ENCODE measurements around the gene MYH14. TPM values are rescaled to one million over a fixed set of nuclear protein-coding genes. Genes with fewer than 3 reads are reported as not detected.

Gene MYH14
- total and polyA plus RNA-seq, 9 of the 15 experiments (the other 6 are each of a cell fraction or from before 2014, with no cell fraction given): 0.04 to 0.86 (median 0.19) TPM; not detected in 2

DNA sequence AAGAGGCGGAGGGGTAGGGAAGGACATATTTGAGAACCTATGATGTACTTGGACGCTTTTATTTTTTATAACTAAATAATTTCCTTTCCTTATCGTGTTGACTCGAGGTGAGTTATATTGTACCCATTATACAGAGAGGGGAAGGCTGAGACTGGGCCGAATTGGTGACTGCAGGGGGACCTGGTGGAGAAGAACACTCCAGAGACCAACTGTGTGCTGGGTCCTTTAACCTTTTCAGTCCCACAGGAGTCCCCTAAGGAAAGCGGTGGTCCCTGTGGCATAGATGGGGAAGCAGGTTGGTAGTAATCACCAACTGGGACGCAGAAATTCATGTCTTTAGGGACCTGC, 633 bp downstream of the MYH14 start:
- POLR2A ChIA-PET: no interaction called here
- CTCF ChIA-PET (ENCODE audit: low intra/inter-chr PET ratio): no interaction called here
- Histone ChIP-seq H3K9me1 (ENCODE audit: control insufficient read depth, insufficient read depth, low read length) (no peaks in the 10 kb centered on the region), H3K9me3 (replicated peaks; ENCODE audit: control insufficient read depth, insufficient read depth, low read depth, low read length) (no peaks in the 10 kb centered on the region), H3K4me1 (replicated peaks in 1 of 2; ENCODE audit: control insufficient read depth in 2 of 2, insufficient read depth in 2 of 2, low read length in 2 of 2) (peaks cover 0 to 18% of the 10 kb centered on the region in 2 experiments; a peak in 2 of 5 replicates), H3K27ac (ENCODE audit: extremely low read depth, low read depth, low read length) (no peak overlapping the region), H3K9ac (ENCODE audit: insufficient read depth in 1 of 2, low read depth in 2 of 2, low read length in 2 of 2) (no peak overlapping the region; a peak in 1 of 4 replicates), H3K4me3 (no peak overlapping the region), H3K27me3 (ENCODE audit: control insufficient read depth in 2 of 2, insufficient read depth in 2 of 2, low read length in 2 of 2) (0 out of 5 replicates have a peak, but pooled peaks cover 0 to 4% of the 10 kb centered on the region in 2 experiments), H2AFZ (ENCODE audit: low read depth, low read length) (no peak overlapping the region), H3K36me3 (ENCODE audit: control insufficient read depth, insufficient read depth, low read length) (no peaks in the 10 kb centered on the region), H3K4me2 (ENCODE audit: insufficient read depth, low read length) (peak overlapping the region; percentile 60), H3K79me2 (ENCODE audit: control insufficient read depth, insufficient read depth, low read length) (no peaks in the 10 kb centered on the region), H4K20me1 (replicated peaks; ENCODE audit: control insufficient read depth, insufficient read depth, low read length) (no peaks in the 10 kb centered on the region; the same call in 1 of the 2 replicates)
- DNase-seq (ENCODE audit: extremely low read depth in 1 of 4, low spot score in 3 of 4) (no peak), ATAC-seq (no peak), FAIRE-seq (no peak)
- 24% methylated on average over 7 of the region's 7 CpGs for WGBS (ENCODE audit: insufficient coverage, low coverage, missing lambda C conversion rate)
- intact Hi-C loops (cut with micrococcal nuclease) (no loop called here), in situ Hi-C loops (cut with MboI) (no loop called here)
- TF ChIP-seq NFYB (IDR thresholded peaks at IDR 0.05; ENCODE audit: extremely low read depth, insufficient read length) (no peak), ILF3 (IDR thresholded peaks at IDR 0.05; ENCODE audit: borderline replicate concordance) (no peak), FUS (optimal IDR thresholded peaks at IDR 0.05; ENCODE audit: low read depth, low read length) (no peak), ZNF668 (CRISPR knock-in tag; IDR thresholded peaks at IDR 0.05) (no peak), ZBTB1 (CRISPR knock-in tag; IDR thresholded peaks at IDR 0.05; ENCODE audit: borderline replicate concordance, low read depth) (no peak), ZNF174 (CRISPR knock-in tag; IDR thresholded peaks at IDR 0.05) (no peak), NR3C1 (CRISPR knock-in tag; IDR thresholded peaks at IDR 0.05) (no peak), SIN3A (IDR thresholded peaks at IDR 0.05; ENCODE audit: borderline replicate concordance in 2 of 2, control insufficient read depth in 1 of 2, low read depth in 2 of 2, low read length in 2 of 2) (no peak), DIDO1 (tag; IDR thresholded peaks at IDR 0.05; ENCODE audit: low read depth) (no peak), BRD9 (IDR thresholded peaks at IDR 0.05; ENCODE audit: low read depth, partially characterized antibody) (no peak), KDM4B (IDR thresholded peaks at IDR 0.05; ENCODE audit: borderline replicate concordance in 2 of 2, low read depth in 1 of 2) (no peak)
- TF ChIP-seq, protein P1, sequence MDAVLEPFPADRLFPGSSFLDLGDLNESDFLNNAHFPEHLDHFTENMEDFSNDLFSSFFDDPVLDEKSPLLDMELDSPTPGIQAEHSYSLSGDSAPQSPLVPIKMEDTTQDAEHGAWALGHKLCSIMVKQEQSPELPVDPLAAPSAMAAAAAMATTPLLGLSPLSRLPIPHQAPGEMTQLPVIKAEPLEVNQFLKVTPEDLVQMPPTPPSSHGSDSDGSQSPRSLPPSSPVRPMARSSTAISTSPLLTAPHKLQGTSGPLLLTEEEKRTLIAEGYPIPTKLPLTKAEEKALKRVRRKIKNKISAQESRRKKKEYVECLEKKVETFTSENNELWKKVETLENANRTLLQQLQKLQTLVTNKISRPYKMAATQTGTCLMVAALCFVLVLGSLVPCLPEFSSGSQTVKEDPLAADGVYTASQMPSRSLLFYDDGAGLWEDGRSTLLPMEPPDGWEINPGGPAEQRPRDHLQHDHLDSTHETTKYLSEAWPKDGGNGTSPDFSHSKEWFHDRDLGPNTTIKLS (IDR thresholded peaks at IDR 0.05; ENCODE audit: borderline replicate concordance, low read depth): no peak
- TF ChIP-seq, protein P2, sequence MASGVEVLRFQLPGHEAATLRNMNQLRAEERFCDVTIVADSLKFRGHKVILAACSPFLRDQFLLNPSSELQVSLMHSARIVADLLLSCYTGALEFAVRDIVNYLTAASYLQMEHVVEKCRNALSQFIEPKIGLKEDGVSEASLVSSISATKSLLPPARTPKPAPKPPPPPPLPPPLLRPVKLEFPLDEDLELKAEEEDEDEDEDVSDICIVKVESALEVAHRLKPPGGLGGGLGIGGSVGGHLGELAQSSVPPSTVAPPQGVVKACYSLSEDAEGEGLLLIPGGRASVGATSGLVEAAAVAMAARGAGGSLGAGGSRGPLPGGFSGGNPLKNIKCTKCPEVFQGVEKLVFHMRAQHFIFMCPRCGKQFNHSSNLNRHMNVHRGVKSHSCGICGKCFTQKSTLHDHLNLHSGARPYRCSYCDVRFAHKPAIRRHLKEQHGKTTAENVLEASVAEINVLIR (CRISPR knock-in tag; IDR thresholded peaks at IDR 0.05): no peak
- TF ChIP-seq, protein P3, sequence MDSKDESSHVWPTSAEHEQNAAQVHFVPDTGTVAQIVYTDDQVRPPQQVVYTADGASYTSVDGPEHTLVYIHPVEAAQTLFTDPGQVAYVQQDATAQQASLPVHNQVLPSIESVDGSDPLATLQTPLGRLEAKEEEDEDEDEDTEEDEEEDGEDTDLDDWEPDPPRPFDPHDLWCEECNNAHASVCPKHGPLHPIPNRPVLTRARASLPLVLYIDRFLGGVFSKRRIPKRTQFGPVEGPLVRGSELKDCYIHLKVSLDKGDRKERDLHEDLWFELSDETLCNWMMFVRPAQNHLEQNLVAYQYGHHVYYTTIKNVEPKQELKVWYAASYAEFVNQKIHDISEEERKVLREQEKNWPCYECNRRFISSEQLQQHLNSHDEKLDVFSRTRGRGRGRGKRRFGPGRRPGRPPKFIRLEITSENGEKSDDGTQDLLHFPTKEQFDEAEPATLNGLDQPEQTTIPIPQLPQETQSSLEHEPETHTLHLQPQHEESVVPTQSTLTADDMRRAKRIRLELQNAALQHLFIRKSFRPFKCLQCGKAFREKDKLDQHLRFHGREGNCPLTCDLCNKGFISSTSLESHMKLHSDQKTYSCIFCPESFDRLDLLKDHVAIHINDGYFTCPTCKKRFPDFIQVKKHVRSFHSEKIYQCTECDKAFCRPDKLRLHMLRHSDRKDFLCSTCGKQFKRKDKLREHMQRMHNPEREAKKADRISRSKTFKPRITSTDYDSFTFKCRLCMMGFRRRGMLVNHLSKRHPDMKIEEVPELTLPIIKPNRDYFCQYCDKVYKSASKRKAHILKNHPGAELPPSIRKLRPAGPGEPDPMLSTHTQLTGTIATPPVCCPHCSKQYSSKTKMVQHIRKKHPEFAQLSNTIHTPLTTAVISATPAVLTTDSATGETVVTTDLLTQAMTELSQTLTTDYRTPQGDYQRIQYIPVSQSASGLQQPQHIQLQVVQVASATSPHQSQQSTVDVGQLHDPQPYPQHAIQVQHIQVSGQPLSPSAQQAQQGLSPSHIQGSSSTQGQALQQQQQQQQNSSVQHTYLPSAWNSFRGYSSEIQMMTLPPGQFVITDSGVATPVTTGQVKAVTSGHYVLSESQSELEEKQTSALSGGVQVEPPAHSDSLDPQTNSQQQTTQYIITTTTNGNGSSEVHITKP (IDR thresholded peaks at IDR 0.05; ENCODE audit: partially characterized antibody): no peak
- BruUV-seq (replicated peaks): no TSS peak

Measured in K562 (cell line).